SK-N-SH treated with all-trans-retinoic acid at 6 μM for 48 hours (cell line): Measurements from ENCODE around the gene YWHAE.

Experiments
- ATAC-seq: fragments of 200-7000 bp; cut with Tn5 transposase; 3 replicates; pipeline ENCODE4 v1.9.1; 2020; ENCODE audit warnings: mild to moderate bottlenecking, moderate library complexity
- ARNTL ChIP-seq: fragments of 450-650 bp; formaldehyde crosslinking; IDR thresholded peaks from 2 replicates; pipeline ENCODE4 v1.5.0; 2020; ENCODE audit warnings: low read depth, mild to moderate bottlenecking, moderate library complexity, borderline replicate concordance
- BACH2 ChIP-seq: fragments of 250-450 bp; sonication (Bioruptor Pico); IDR thresholded peaks from 2 replicates; pipeline ENCODE4 v1.9.0; 2021; ENCODE audit warnings: mild to moderate bottlenecking, borderline replicate concordance
- CREB5 ChIP-seq: fragments of 250-450 bp; sonication (Bioruptor Pico); IDR thresholded peaks from 2 replicates; pipeline ENCODE4 v1.5.1; 2020; ENCODE audit warnings: low read depth, mild to moderate bottlenecking, moderate library complexity
- CSDC2 ChIP-seq: fragments of 250-450 bp; sonication (Bioruptor Pico); IDR thresholded peaks from 2 replicates; pipeline ENCODE4 v1.5.0; 2020; ENCODE audit warnings: mild to moderate bottlenecking, moderate library complexity
- ESRRG ChIP-seq: fragments of 250-450 bp; sonication (Bioruptor Pico); IDR thresholded peaks from 2 replicates; pipeline ENCODE4 v1.6.1; 2021; ENCODE audit warnings: mild to moderate bottlenecking
- GLIS3 ChIP-seq: fragments of 250-450 bp; sonication (Bioruptor Pico); IDR thresholded peaks from 2 replicates; pipeline ENCODE4 v1.5.0; 2020; ENCODE audit warnings: mild to moderate bottlenecking, moderate library complexity
- ISL1 ChIP-seq: fragments of 250-450 bp; sonication (Bioruptor Pico); IDR thresholded peaks from 2 replicates; pipeline ENCODE4 v2.1.2; 2022; ENCODE audit warnings: mild to moderate bottlenecking, moderate library complexity
- OSR1 ChIP-seq: fragments of 250-450 bp; sonication (Bioruptor Pico); IDR thresholded peaks from 2 replicates; pipeline ENCODE4 v1.8.0; 2022; ENCODE audit warnings: moderate library complexity, mild to moderate bottlenecking, inconsistent platforms
- PATZ1 ChIP-seq: fragments of 250-450 bp; sonication (Bioruptor Pico); IDR thresholded peaks from 2 replicates; pipeline ENCODE4 v1.8.0; 2020; ENCODE audit warnings: mild to moderate bottlenecking, moderate library complexity, borderline replicate concordance
- PPARA ChIP-seq: fragments of 250-450 bp; sonication (Bioruptor Pico); IDR thresholded peaks from 2 replicates; pipeline ENCODE4 v1.5.0; 2020; ENCODE audit warnings: mild to moderate bottlenecking, borderline replicate concordance
- RARB ChIP-seq: fragments of 250-450 bp; sonication (Bioruptor Pico); IDR thresholded peaks from 2 replicates; pipeline ENCODE4 v1.8.0; 2021; ENCODE audit warnings: mild to moderate bottlenecking, moderate library complexity
- SNAI2 ChIP-seq: fragments of 250-450 bp; sonication (Bioruptor Pico); IDR thresholded peaks from 2 replicates; pipeline ENCODE4 v1.5.0; 2020; ENCODE audit warnings: mild to moderate bottlenecking, moderate library complexity
- TCF4 ChIP-seq: fragments of 250-450 bp; sonication (Bioruptor Pico); IDR thresholded peaks from 2 replicates; pipeline ENCODE4 v1.8.0; 2021; ENCODE audit warnings: mild to moderate bottlenecking, moderate library complexity, borderline replicate concordance
- TOX ChIP-seq: fragments of 250-450 bp; sonication (Bioruptor Pico); IDR thresholded peaks from 2 replicates; pipeline ENCODE4 v1.8.0; 2021; ENCODE audit warnings: mild to moderate bottlenecking, moderate library complexity, borderline replicate concordance
- ZC3H10 ChIP-seq: fragments of 250-450 bp; sonication (Bioruptor Pico); IDR thresholded peaks from 2 replicates; pipeline ENCODE4 v1.5.1; 2021; ENCODE audit warnings: mild to moderate bottlenecking, moderate library complexity
- ZFP3 ChIP-seq: fragments of 250-450 bp; sonication (Bioruptor Pico); IDR thresholded peaks from 2 replicates; pipeline ENCODE4 v1.5.0; 2020; ENCODE audit warnings: mild to moderate bottlenecking, moderate library complexity
- ZFP30 ChIP-seq: fragments of 450-650 bp; formaldehyde crosslinking; IDR thresholded peaks from 2 replicates; pipeline ENCODE4 v1.5.0; 2022; ENCODE audit warnings: mild to moderate bottlenecking, moderate library complexity
- ZNF70 ChIP-seq: fragments of 450-650 bp; formaldehyde crosslinking; IDR thresholded peaks from 2 replicates; pipeline ENCODE4 v1.5.0; 2020; ENCODE audit warnings: mild to moderate bottlenecking, moderate library complexity
- ZNF8 ChIP-seq: fragments of 450-650 bp; formaldehyde crosslinking; IDR thresholded peaks from 2 replicates; pipeline ENCODE4 v1.5.0; 2020; ENCODE audit warnings: mild to moderate bottlenecking, moderate library complexity
- TF ChIP-seq, protein P1 (sequence below): fragments of 250-450 bp; sonication (Bioruptor Pico); IDR thresholded peaks from 2 replicates; pipeline ENCODE4 v1.5.0; 2020; ENCODE audit warnings: mild to moderate bottlenecking, moderate library complexity
- TF ChIP-seq, protein P2 (sequence below): fragments of 250-450 bp; sonication (Bioruptor Pico); IDR thresholded peaks from 2 replicates; pipeline ENCODE4 v1.5.1; 2021; ENCODE audit warnings: mild to moderate bottlenecking, moderate library complexity
- TF ChIP-seq, protein P3 (sequence below): fragments of 250-450 bp; sonication (Bioruptor Pico); IDR thresholded peaks from 2 replicates; pipeline ENCODE4 v1.8.0; 2021; ENCODE audit warnings: low read depth, mild to moderate bottlenecking, moderate library complexity, borderline replicate concordance

The YWHAE gene

DNA sequence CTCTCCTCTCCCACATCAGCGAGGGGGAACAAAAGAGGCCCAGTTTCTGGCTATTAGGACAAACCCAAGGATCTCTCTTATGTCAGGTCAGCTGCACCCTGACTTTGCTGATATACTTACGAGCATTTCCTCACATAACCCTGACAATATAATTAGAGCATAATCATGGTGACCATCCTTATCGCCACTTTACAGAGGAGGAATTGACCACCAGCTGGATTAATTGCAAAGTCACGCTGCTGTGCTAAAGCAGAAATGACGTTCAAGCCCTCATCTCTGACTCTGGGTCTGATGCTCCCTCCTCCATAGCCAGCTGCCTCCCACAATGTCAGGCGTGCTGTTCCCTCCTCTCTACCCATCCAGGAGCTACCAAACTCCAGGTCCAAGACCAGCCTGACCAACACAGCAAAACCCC, 78.0 kb downstream of the YWHAE start:
- TF ChIP-seq GLIS3 (CRISPR knock-in tag) (no peak), ISL1 (CRISPR knock-in tag) (no peak), ZNF70 (CRISPR knock-in tag) (no peak), ESRRG (CRISPR knock-in tag) (no peak), OSR1 (CRISPR knock-in tag) (no peak), TOX (CRISPR knock-in tag) (no peak), BACH2 (CRISPR knock-in tag) (no peak), ARNTL (CRISPR knock-in tag) (no peak), ZC3H10 (CRISPR knock-in tag) (no peak), SNAI2 (no peak), CREB5 (CRISPR knock-in tag) (no peak), ZNF8 (CRISPR knock-in tag) (no peak), PPARA (CRISPR knock-in tag) (no peak), ZFP30 (CRISPR knock-in tag) (no peak), TCF4 (CRISPR knock-in tag) (no peak), RARB (CRISPR knock-in tag) (no peak), ZFP3 (CRISPR knock-in tag) (no peak)
- TF ChIP-seq, protein P1, sequence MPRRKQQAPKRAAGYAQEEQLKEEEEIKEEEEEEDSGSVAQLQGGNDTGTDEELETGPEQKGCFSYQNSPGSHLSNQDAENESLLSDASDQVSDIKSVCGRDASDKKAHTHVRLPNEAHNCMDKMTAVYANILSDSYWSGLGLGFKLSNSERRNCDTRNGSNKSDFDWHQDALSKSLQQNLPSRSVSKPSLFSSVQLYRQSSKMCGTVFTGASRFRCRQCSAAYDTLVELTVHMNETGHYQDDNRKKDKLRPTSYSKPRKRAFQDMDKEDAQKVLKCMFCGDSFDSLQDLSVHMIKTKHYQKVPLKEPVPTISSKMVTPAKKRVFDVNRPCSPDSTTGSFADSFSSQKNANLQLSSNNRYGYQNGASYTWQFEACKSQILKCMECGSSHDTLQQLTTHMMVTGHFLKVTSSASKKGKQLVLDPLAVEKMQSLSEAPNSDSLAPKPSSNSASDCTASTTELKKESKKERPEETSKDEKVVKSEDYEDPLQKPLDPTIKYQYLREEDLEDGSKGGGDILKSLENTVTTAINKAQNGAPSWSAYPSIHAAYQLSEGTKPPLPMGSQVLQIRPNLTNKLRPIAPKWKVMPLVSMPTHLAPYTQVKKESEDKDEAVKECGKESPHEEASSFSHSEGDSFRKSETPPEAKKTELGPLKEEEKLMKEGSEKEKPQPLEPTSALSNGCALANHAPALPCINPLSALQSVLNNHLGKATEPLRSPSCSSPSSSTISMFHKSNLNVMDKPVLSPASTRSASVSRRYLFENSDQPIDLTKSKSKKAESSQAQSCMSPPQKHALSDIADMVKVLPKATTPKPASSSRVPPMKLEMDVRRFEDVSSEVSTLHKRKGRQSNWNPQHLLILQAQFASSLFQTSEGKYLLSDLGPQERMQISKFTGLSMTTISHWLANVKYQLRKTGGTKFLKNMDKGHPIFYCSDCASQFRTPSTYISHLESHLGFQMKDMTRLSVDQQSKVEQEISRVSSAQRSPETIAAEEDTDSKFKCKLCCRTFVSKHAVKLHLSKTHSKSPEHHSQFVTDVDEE (CRISPR knock-in tag): no peak
- TF ChIP-seq, protein P2, sequence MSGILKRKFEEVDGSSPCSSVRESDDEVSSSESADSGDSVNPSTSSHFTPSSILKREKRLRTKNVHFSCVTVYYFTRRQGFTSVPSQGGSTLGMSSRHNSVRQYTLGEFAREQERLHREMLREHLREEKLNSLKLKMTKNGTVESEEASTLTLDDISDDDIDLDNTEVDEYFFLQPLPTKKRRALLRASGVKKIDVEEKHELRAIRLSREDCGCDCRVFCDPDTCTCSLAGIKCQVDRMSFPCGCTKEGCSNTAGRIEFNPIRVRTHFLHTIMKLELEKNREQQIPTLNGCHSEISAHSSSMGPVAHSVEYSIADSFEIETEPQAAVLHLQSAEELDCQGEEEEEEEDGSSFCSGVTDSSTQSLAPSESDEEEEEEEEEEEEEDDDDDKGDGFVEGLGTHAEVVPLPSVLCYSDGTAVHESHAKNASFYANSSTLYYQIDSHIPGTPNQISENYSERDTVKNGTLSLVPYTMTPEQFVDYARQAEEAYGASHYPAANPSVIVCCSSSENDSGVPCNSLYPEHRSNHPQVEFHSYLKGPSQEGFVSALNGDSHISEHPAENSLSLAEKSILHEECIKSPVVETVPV (CRISPR knock-in tag): no peak
- no peak for ATAC-seq

DNA sequence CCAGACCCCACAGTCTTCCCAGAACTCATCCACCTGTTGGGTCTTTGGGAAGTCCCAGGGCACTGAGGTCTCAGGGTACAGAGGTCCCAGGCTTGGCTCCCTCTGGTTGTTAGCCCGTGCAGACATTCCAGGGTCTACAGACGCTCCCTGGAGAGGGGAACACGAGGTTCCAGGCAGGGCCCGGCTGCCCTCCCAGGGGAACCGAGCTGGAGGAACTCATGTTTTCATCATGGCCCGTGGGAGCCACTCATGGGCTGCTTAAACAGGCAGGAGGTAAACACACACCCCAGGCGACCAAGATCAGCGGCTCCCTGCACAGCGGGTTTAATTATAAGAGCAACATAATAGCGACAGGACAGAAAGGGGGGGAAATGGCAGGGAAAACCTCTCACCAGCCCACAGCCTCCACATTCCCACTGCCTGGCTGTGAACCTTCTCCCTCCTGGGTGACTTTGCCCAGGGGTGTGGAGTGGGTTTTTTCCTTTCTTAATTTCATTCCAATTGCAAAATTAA, 84.1 kb downstream of the YWHAE start:
- TF ChIP-seq CSDC2 (CRISPR knock-in tag) (no peak), CREB5 (CRISPR knock-in tag) (no peak), ZNF70 (CRISPR knock-in tag) (no peak), SNAI2 (no peak), ZC3H10 (CRISPR knock-in tag) (no peak), PATZ1 (CRISPR knock-in tag) (no peak), ZNF8 (CRISPR knock-in tag) (no peak), TOX (CRISPR knock-in tag) (no peak), RARB (CRISPR knock-in tag) (no peak)
- TF ChIP-seq, protein P3, sequence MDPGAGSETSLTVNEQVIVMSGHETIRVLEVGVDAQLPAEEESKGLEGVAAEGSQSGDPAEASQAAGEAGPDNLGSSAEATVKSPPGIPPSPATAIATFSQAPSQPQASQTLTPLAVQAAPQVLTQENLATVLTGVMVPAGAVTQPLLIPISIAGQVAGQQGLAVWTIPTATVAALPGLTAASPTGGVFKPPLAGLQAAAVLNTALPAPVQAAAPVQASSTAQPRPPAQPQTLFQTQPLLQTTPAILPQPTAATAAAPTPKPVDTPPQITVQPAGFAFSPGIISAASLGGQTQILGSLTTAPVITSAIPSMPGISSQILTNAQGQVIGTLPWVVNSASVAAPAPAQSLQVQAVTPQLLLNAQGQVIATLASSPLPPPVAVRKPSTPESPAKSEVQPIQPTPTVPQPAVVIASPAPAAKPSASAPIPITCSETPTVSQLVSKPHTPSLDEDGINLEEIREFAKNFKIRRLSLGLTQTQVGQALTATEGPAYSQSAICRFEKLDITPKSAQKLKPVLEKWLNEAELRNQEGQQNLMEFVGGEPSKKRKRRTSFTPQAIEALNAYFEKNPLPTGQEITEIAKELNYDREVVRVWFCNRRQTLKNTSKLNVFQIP (CRISPR knock-in tag): no peak
- TF ChIP-seq, all 23 proteins: peak for 0
- ATAC-seq: no peak
